Adipose tissue (tissue), 3 donors: ENCODE measurements around the gene DEFB124. TPM values are rescaled to one million over a fixed set of nuclear protein-coding genes. Genes with fewer than 3 reads are reported as not detected.
"Not testable (repeated sequence)": the region's sequence is repeated elsewhere in the genome, so short reads cannot be mapped to it uniquely, and the experiment has no call there.

Source experiments
- H3K27ac ChIP-seq: one replicate; pipeline ENCODE4 v1.5.1; 2013; ENCODE audit warnings: low read depth, low read length
- WGBS, 3 donors: extraction: QIAGEN DNeasy Blood & Tissue Kit; methylation state at CpG; one replicate each; pipeline ENCODE4 v1.1.7; 2013; 5-methylcytosine and 5-hydroxymethylcytosine counted together
- polyA plus RNA-seq, 3 donors: library from polyadenylated mRNA; stranded (reverse); fragments of 200-250 nt; gene quantifications; one replicate each; pipeline ENCODE4 v1.2.3, GENCODE V29; 2013
- donor health status: healthy with polysubstance abuse.
- donor health status: Bipolar disorder and iron deficiency.
- donor health status: healthy.

DEFB124 gene
- polyA plus RNA-seq, result under 1 TPM in 2 of 3 donors, not detected in 1; 0.20 to 0.34 TPM

GRCh38 chr20:31474758-31475427, at the start of gene DEFB124, which contains the start of gene REM1:
DEFB124 (minus strand) TSS chr20:31475127; CDS start chr20:31473013, 2,114 bp downstream.
REM1 (plus strand) TSS chr20:31475288; CDS start chr20:31476446, 1,158 bp downstream.
- H3K27ac ChIP-seq, result no peak within 1 kb of the TSS
- 3 to 4% (median 3%) methylated on average over 32 to 33 of the region's 33 CpGs for WGBS, 3 donors

GRCh38 chr20:31523361-31524283, 48.7 kb upstream of the DEFB124 start:
- no peak overlapping the region for H3K27ac ChIP-seq
- WGBS, 3 donors, result 49 to 79% (median 57%) methylated on average over 8 of the region's 8 CpGs

GRCh38 chr20:31522731-31523130, 47.8 kb upstream of the DEFB124 start:
- WGBS, 3 donors, result 74 to 76% (median 75%) methylated on average over 6 of the region's 6 CpGs
- no peak overlapping the region for H3K27ac ChIP-seq

GRCh38 chr20:31521267-31521666, 46.3 kb upstream of the DEFB124 start:
- H3K27ac ChIP-seq, result not testable (repeated sequence)
- 59 to 76% (median 66%) methylated on average over 7 of the region's 7 CpGs for WGBS, 3 donors

DNA sequence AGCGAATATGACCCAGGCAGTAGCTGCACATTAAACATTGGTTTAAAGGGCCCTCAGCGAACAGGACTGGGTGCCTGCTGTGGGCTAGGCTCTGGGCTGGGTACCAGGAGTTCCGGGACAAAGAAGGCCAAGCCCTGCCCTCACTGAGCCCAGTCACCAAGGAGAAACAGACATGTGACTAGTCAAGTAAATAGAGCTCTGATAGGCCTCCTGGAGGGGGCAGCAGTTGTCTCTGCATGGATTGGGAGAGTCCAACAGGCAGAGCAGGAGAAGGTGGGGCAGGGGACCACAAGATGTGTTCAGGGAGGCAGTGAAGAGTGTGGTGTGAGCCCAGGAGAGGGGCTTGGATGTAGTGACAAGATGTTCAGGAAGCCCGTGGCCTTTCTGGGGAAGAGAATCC, 42.4 kb upstream of the DEFB124 start:
- no peak overlapping the region for H3K27ac ChIP-seq

DNA sequence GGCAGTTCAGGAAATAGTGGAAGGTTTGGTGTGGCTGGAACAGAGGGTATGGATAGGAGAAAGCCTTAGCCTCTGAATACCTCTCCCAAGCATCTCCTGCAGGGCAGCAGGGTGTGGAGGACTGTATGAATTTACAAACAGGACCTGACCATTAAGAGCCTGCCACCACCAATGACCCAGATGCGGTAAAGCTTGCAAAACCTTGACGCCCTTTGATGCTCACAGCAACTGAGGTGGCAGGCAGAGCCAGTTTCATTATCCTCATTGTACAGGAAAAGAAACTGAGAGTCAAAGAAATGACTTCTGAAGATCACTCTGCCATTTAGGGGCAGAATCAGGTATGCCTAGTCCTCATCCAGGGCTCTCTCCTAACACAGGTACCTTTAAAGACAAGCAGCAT, 41.7 kb upstream of the DEFB124 start:
- WGBS, 3 donors, result 64 to 79% (median 69%) methylated on average over 2 of the region's 2 CpGs
- no peak overlapping the region for H3K27ac ChIP-seq

More for the DNA sequence above, 42.4 kb upstream of the DEFB124 start:
- WGBS, 3 donors, result 41 to 66% (median 57%) methylated on average over 4 of the region's 4 CpGs

DNA sequence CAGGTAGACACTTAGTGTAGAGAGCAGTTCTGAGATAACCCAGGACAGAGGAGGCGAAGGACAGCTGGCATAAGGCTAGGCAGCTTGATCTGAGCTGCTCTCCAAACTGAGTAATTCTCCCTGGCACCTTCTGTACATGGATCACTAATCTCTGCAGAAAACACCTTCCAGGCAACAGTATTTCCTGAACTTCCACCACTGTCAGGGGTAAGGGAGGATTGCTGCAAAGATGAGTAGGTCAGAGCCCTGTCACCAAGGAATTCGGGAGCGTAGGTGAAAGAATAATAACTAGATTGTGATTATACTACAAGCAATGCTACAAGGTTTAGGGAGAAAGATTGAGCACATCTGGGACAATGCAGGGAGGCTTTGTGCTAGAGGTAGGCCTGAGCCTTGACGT, 41.2 kb upstream of the DEFB124 start:
- WGBS, 3 donors, result 54 to 90% (median 86%) methylated on average over 4 of the region's 4 CpGs
- H3K27ac ChIP-seq, result no peak overlapping the region

DNA sequence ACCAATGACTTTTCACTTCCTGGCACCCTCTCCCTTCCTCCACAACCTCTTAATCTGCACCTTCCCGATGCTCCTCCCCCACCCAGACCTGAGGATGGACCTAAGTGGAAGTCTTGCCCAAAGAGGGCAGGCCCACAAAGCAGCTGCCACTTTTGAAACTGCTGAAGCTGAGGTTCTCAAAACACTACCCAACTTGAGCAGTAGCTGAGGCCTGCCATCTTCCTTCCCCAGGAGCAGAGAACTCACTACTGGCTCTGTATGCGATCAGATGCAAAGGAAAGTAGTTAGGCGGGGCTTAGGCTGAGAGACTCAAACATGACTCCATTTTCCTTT, 40.8 kb upstream of the DEFB124 start:
- H3K27ac ChIP-seq, result no peak overlapping the region
- WGBS, 3 donors, result 50 to 64% (median 64%) methylated on average over 3 of the region's 3 CpGs

- WGBS, 3 donors, result 7 to 15% (median 11%) methylated on average over 4 of the region's 4 CpGs
Observed at GRCh38 chr20:31515072-31515774, 40.3 kb upstream of the DEFB124 start.

DNA sequence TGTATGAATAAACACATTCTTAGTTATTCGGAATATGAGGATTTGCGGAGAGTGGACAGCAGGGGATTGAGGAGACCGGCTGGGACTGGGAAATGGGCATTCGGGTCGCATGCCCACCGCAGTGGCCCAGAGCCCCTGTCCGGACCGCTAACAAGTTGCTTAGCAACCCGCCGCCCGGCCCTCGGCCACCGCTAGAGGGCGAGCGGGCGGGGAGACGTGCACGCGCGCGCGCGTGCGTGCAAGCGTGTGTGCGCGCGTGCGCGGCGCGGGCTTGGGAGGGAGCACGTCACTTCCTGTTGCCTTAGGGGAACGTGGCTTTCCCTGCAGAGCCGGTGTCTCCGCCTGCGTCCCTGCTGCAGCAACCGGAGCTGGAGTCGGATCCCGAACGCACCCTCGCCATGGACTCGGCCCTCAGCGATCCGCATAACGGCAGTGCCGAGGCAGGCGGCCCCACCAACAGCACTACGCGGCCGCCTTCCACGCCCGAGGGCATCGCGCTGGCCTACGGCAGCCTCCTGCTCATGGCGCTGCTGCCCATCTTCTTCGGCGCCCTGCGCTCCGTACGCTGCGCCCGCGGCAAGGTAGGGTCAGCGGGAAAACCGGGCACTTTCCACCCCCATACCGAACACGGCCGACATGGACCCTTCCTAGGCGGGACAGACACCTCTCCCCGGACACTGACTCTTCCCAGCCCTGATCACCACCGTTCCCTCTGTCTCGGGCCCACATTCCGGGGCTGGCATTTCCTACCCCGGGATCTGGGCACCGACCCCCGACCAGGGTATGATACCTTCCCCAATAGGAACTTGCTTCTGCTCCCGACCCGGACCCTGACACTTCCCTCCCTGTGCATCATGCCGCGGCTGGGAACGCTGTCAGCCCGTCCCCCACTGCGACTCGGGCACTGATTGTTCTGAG, 39.5 kb upstream of the DEFB124 start, which contains the start of gene HM13:
Gene HM13 (plus strand): TSS at position 289 of the 918 bp plus-strand sequence. CDS start 110 bp downstream, at position 399.
- 0 to 1% (median 0%) methylated on average over 73 to 86 of the region's 86 CpGs for WGBS, 3 donors

More at GRCh38 chr20:31515072-31515774, 40.3 kb upstream of the DEFB124 start:
- no peak overlapping the region for H3K27ac ChIP-seq

DNA sequence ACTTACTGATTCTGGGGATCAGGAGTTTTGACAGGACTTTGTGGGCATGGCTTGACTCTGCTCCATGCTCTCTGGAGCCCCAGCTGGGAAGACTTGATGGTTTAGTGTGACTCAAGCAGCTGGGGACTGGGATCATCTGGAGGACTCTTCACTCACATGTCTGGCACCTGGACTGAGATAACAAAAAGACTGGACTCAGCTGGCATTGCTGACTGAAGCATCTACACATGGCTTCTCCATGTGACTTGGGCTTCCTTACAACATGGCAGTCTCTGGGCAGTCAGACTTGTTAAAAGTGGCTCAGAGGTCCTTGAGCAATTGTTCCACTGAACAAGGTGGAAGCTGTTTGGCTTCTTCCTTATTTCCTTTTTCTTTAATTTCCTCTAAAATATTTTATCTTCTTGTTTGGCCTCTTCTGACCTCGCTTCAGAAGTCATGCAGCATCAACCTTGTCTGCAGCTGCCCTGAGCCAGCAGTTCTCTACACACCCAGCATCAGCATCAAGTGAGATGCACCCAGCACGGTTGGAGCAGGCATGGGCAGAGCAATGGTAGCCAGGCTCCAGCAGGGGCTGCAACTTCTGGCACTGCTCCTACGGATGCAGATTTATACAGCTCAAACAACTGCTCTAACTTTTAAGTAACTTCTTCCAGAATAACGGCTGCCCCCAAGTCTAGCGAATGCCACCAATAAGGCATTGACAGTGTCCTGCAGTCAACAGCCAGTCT, 33.8 kb upstream of the DEFB124 start:
- WGBS, 3 donors, result 86 to 91% (median 88%) methylated on average over 5 of the region's 5 CpGs
- H3K27ac ChIP-seq, result no peak overlapping the region

More for the DNA sequence above, 39.5 kb upstream of the DEFB124 start, which contains the start of gene HM13:
- H3K27ac ChIP-seq, result no peak within 1 kb of the TSS

DNA sequence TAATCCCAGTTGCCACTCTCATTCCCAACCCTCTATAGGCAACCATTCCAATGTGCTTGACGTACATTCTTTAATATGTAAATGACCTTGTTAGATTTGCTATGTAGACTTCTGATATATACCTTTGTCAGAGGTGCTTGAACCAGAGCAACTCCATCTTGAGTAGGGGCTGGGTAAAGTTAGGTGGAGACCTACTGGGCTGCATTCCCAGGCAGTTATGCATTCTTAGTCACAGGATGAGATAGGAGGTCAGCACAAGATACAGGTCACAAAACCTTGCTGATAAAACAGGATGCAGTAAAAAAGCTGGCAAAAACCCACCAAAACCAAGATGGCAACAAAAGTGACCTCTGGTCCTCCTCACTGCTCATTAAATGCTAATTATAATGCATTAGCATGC, 31.0 kb upstream of the DEFB124 start:
- no peak overlapping the region for H3K27ac ChIP-seq
- 85 to 97% (median 89%) methylated on average over 1 of the region's 1 CpG for WGBS, 3 donors

DNA sequence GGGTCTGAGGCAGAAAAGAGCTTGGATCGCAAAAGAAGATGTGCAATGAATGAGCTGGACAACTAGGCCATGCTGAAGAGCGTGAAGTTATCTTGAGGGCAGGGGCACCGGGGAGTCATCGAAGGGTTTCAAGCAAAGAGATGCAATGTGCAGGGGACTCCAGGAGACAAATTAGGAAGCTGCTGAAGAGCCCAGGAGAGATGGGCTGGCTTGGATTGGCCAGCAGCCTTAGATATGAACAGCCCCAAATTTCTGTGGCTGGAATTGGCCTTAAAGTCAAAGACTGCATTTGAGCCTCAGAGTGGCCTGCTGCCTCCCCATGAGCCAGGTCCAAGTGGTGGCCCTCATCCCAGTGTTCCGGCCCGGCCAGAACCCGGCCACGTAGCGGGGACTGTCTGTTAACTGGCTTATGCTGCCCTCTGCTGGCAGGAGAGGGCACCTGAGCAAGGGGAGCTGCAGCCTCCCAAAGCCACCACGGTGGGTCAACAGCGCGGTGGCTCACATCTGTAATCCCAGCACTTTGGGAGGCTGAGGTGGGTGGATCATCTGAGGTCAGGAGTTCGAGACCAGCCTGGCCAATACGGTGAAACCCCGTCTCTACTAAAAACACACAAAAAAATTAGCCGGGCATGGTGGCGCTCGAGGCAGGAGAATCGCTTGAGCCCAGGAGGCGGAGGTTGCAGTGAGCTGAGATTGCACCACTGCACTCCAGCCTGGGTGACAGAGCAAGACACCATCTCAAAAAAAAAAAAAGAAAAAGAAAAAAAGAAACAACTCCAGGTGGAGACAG, 28.2 kb upstream of the DEFB124 start:
- 29 to 32% (median 32%) methylated on average over 20 of the region's 20 CpGs for WGBS, 3 donors
- H3K27ac ChIP-seq, result not testable (repeated sequence)

GRCh38 chr20:31500527-31500926, 25.6 kb upstream of the DEFB124 start:
- 42 to 76% (median 65%) methylated on average over 1 of the region's 1 CpG for WGBS, 3 donors
- no peak overlapping the region for H3K27ac ChIP-seq

DNA sequence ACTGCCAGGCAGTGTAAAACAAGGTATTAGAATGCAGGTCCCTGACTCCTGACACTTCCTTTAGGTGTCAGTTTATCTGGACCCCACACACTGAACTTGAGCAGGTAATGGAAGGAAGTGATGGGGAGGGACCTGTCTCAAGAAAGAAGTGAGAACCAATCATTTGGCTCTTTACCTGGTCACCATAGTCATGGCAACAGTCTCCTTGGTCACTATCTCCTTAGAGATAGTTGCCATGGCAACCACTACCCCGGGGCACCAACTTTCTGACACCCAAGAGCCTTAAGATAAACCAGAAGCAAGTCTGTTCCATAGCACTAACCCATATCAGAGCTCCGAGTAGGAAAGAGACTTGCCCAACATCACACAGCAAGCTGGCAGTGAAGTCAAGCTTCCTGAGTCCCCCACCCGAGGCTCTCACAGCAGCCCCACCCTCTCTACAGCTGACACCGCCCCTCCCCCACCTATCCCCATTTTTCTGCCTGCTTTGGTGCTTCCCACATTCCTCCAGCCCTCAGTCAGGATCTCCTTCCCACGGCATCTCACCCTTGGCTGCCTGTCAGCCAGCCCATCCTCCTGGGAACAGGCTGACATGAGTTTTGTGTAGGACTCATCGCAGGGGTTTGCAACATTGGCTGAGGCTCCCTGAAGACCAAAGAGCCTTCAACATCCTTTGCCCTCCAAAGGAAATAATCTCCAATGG, 23.1 kb upstream of the DEFB124 start:
- H3K27ac ChIP-seq, result no peak overlapping the region
- WGBS, 3 donors, result 33 to 37% (median 36%) methylated on average over 6 of the region's 6 CpGs
